Keratinocyte (primary cell): Measurements from ENCODE around the gene TRABD2B.

Experiments
- EZH2 ChIP-seq: IDR thresholded peaks from one replicate; pipeline ENCODE4 v1.6.1; 2012; ENCODE audit warnings: inconsistent platforms, mild to moderate bottlenecking, low read length, moderate library complexity
- TF ChIP-seq, protein P1 (sequence below), 3 experiments: IDR thresholded peaks in 1 of 3; conservative IDR thresholded peaks in 1 of 3; optimal IDR thresholded peaks in 1 of 3; 2 replicates in 2 of 3; 3 replicates in 1 of 3; pipeline versions ENCODE3 to v1.5.1; 2011; ENCODE audit warnings: low read length in 3 of 3, mild to moderate bottlenecking in 3 of 3, moderate library complexity in 2 of 3, control low read depth in 1 of 3, inconsistent platforms in 1 of 3; ENCODE audit not compliant: insufficient read depth in 2 of 3; ENCODE audit errors: extremely low read depth in 1 of 3

DNA sequence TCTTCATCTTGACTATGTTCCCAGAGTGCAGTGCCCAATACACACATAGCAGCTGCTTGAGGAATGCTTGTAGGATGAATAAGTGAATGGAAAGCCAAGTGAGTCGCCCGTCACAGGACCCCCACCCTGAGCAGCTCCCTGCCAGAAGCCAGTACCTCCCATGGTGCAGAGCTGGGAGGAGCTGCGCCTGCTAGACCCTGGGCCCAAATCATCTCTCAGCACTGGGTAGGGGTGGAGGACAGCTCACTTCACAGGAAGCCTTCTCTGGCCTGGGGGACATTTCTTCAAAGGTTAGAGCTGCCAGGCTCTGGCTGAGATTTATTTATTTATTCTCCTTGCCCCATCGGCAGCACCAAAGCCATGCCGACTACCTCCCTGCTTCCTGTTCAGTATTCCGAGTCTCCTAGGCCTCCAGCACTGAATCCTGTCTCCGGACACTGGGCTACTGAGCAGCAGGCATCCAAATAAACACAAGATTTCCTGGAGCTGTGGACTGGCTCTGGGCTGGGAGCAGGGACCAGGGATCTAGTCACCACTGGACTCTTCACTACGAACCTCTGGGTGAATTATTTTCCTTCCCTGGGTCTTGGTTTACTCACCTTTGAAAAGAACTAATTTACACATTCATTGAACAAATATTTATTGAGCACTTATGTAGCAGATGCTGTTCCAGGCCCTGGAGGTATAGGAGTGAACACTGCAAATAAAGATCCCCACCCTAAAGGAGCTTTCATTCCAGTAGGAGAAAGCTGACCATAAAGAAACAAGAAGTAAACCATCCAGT, 187.7 kb downstream of the TRABD2B start:
- TF ChIP-seq, protein P1, sequence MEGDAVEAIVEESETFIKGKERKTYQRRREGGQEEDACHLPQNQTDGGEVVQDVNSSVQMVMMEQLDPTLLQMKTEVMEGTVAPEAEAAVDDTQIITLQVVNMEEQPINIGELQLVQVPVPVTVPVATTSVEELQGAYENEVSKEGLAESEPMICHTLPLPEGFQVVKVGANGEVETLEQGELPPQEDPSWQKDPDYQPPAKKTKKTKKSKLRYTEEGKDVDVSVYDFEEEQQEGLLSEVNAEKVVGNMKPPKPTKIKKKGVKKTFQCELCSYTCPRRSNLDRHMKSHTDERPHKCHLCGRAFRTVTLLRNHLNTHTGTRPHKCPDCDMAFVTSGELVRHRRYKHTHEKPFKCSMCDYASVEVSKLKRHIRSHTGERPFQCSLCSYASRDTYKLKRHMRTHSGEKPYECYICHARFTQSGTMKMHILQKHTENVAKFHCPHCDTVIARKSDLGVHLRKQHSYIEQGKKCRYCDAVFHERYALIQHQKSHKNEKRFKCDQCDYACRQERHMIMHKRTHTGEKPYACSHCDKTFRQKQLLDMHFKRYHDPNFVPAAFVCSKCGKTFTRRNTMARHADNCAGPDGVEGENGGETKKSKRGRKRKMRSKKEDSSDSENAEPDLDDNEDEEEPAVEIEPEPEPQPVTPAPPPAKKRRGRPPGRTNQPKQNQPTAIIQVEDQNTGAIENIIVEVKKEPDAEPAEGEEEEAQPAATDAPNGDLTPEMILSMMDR (optimal IDR thresholded peaks at IDR 0.05 in 1 of 3, IDR thresholded peaks at IDR 0.05 in 1 of 3, conservative IDR thresholded peaks at IDR 0.05 in 1 of 3; ENCODE audit: extremely low read depth in 1 of 3, insufficient read depth in 2 of 3, low read length in 3 of 3), result no peak
- no peak for TF ChIP-seq EZH2
